HG03095 (cell line): Measurements from ENCODE around the gene RYR3.

Experiments
- ATAC-seq: cut with Tn5 transposase; IDR thresholded peaks from one replicate; pipeline ENCODE4 v1.9.1; 2021; ENCODE audit warnings: moderate library complexity; ENCODE audit not compliant: unreplicated experiment

RYR3 gene

DNA sequence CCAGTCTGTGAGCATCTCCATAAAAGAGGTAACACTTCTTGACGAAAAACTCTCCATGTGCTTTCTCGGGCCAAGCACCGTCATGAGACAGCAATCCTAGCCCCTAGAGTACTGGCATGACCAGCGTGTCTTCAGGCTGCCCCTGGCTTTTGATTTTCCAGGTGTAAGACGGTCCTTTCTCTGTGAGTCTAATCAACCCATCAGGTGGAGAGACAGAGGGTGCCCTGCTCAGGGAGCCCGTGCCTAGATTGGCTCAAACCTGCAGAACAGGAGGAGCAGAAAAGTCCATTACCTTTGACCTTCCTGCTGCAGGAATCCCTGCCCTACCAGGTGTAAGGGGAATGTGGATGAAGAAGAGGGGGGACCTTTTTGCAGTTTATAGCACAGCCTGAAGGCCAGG is 548.1 kb downstream of the RYR3 start:
- ATAC-seq: no peak

DNA sequence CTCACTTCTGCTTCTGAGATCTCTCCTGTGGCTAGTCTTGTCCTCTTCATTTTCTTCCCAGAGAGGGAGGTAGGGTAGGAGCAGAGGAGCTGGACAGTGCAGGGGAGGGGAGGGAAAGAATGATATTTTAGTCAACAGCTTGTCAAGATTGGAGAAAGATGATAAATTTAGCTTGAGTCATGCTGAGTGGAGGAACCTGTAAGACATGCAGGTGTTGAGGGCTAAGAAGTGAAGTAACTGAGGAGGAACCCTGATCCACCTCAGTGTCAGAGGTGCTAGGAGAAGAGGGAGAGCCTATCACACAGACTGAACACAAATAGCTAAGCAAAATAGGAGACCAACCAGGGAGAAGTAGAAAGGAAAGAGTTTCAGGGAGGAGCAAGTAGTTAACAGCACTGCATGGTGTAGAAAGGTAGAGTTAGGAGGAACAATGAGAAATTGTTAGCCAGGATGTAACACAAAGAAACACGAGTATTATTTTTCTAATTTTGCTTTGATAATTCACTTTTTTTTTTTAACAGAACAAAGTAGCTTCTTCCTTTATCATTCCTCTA is 549.3 kb downstream of the RYR3 start:
- ATAC-seq: no peak

DNA sequence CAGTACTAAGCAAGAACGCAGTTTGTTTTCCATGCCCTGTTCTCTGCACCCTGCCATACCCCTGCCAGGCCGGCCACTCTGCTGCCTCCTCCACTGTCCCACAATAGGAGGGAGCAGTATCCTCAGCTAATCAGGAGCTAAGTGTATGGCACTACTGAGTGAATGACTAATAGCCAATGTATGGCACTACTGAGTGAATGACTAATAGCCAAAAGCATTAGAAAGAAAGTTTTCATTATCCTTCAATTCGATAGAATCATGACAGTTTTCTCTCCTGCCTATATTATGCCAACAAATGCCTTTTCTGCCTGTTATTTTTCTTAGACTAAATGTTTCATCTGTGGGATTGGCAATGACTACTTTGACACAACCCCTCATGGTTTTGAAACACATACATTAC is 550.0 kb downstream of the RYR3 start:
- no peak for ATAC-seq

DNA sequence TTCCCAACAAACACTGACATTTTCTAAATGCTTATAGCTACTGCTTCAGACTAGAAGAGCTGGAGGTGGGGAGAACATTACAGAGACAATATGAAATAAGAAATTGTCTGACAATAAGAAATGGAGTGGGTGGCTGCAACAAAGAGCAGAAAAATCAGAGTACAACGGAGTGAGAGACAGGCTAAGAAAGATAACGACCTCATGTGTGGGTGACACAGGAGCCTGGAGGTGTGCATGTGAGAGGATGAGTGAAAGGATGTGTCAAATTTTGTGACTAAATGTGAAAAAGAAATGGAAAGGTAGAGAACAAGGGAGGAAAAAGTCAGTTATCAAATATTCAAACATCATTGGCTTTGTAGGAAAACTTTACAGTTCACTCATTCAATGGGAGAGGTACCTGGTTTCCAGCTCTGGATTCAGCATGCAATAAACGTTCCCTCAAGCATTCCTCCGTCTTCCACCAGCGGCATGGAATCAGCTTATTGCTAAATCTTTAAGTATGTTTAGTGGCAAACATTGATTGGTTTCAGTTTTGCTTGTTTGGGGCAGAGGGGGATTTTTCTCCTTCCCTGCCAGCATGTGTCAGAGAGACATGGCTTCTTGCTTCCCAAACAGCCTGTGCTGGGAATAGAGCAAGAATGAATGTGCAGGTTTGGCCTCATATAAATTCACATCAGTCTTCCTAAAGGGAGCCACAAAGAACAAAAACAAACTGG is 553.8 kb downstream of the RYR3 start:
- ATAC-seq: no peak

DNA sequence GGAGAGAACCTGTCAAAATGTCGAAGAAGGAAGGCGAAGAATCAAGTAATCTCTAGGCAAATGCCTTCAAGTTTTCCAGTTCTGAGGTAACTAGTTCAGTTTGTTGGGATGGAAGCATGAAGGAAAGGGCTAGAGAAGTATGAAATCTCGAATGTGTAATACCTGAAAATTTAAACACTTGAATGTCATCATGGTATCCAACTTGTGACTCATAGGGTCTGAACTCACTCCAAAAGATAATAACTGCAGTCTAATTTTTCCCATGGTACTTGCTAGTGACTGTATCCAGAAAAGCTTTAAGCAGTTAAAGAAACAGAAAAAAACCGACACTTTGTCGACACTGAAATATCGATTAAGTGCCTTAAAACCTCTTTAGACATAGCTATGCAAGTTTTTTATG is 554.6 kb downstream of the RYR3 start:
- ATAC-seq: no peak

DNA sequence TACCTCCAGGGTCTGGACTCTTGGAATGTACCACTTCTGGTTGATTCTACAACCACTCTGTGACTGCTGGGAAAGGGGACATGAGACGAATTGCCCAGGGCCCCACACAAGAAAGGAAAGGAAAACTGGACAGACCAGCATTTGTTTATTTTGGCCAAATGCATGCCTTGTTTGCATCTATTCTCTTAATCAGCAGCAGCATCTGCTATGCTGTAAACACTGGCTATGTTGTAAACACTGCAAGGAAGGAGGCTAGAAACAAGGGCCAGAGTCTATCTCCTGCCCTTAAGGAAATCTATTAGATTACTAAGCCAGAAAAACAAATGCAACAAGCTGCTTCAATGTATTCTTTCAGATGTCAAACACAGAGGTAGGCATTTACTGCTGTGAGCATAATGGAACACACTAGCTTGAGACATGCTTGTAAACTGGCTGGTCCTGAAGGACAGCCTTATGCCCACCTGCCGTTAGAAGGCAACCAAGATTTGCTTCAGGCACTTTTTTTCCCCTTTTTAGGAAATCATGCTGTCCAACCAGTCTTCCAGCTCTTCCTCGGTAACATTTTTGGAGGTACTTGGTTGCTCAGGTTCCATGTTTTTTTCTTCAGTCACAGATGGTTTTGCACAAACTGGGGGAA is 555.5 kb downstream of the RYR3 start:
- no peak for ATAC-seq

DNA sequence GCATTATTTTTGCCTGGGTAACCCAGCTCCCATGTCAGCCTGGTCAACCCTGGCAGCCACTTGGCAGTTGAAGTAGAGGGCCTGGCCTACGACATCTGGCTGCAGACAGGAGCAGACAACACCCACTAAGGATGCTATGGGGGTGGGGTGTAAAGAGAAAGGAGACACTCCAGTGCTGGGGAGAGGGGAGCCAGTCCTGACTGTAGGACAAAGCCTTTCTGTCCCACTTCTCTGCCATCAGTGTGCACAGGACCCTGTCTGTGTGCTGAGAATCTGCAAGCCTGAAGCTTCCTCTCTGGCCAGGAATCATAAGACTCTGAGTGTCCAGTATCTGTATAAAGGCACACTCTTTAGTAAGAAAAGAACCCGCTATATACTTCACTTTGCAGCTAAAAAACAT is 561.2 kb downstream of the RYR3 start:
- no peak for ATAC-seq

DNA sequence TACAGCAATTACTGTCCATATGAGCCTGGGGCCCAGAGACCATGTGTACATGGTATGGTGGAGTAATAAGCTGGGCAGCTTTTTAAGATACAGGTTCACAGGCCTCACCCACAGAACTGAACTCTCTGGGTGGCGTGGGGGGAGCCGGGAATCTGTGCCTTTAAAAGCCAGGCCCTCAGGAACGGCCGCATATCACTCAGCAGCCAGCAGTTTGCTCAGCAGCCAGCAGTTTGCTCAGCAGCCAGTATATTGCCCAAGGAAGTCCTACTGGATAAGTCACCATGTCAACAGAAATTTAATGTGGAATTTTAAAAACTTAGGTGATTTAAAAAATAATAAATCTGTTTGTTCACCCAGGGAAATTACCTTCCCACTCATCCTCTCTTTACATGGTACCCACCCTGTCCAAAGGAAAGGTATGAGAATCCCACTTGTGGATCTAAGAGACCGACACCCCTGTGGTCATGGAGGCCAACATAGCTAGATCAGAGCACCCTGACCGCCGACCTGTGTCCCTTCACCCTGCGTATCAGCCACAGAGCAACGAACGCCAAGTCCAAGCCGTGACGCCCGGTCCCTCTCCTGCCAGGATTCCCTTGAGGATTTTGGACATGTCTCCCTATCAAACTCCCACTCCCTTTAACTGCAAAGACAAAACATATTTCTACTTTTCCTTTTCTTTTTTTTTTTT is 561.8 kb downstream of the RYR3 start:
- no peak for ATAC-seq

DNA sequence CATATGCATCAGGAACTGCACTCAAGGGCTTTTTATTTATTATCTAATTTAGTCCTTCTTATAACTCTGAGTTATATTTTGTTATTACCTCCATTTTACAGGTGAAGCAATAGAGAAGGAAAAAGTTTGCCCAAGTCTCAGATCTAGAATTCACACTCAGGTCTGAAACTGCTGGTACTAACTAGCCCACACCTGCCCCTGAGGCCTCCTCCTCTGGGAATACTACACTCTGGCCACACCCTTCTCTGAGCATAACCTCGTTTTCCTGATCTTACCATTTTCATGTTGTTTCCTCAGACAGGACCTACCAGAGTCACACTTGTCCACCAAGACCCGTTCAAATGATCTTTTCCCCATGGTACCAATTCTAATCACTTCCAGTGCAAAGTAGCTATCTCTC is 563.4 kb downstream of the RYR3 start:
- no peak for ATAC-seq

DNA sequence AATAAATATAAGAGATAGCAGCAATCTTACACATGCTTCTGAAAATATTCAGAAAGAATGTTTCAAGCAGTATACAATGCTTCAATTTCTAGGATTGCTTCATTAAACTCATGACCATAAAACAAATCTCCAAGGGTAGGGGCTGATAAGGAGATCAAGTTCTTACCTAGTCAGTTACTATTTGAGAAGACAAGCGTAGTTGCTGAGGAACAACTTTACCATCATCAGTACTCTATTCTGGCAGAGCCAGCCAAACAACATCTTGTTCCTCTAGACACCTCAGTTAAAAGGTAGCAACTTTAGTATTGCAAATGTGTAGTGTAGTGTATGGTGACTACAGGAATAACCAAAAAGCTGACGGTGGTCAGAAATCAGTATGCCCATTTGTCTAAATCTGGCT is 572.2 kb downstream of the RYR3 start:
- ATAC-seq: no peak

DNA sequence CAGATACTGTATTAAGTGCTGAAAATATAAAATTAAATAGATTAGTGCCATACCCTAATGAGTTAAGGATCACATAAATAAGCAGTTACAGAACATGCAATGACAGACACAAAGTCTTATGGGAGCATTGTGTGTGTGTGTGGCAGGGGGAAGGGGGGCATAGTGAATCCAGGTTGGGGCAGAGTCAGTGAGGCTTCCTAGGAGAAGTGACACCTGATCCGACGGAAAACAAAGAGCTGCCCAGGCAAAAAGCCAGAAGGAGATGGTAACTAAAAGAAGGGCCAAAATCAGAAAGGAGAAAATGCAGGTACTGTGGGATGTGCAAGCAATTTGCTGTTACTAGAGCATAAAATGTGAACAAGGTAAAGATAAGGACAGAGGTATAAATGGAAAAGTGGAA is 577.4 kb downstream of the RYR3 start:
- no peak for ATAC-seq

DNA sequence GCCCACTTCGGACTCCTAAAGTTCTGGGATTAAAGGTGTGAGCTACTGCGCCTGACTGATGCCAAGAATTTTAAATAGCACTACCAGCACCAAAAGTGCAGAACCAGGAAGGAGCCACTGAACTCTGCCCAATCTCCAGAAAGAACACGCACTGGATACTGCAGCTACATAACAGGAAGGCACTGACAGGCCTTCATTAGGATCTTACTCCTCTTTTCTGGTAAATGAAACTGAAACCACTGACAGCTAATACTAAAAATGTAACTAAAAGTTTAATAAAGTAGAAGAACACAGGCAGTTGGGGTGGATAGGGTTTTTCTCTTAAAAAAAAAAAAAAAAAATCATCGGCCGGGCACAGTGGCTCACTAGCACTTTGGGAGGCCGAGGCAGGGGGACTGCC is 583.4 kb downstream of the RYR3 start:
- no peak for ATAC-seq

DNA sequence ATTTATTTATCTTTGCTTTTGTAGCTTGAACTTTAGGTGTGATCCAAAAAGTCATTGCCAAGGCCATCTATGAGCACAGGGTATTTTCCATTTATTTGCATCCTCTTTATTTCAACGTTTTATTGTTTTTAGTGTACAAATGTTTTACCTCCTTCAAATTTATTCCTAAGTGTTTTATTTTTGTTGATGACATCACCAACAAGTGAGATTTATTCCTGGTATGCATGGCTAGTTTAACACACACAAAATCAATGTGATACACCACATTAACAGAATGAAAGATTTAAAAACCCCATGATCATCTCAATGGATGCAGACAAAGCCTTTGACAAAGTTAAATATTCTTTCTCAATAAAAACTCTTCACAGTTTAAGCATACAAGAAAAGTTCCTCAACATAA is 591.3 kb downstream of the RYR3 start:
- no peak for ATAC-seq

DNA sequence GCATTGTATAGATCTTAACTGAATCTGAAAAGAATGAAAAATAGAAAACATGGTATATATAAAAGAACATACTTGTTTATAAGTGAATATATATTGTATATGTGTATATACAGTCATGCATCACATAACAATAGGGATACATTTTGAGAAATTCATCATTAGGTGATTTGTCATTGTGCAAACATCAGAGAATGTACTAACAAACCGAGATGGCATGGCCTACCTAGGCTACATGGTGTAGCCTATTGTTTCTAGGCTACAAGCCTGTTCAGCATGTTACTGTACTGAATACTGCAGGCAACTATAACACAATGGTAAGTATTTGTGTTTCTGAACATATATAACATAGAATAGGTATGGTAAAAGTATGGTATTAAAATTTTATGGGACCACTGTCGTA is 592.9 kb downstream of the RYR3 start:
- ATAC-seq: no peak

DNA sequence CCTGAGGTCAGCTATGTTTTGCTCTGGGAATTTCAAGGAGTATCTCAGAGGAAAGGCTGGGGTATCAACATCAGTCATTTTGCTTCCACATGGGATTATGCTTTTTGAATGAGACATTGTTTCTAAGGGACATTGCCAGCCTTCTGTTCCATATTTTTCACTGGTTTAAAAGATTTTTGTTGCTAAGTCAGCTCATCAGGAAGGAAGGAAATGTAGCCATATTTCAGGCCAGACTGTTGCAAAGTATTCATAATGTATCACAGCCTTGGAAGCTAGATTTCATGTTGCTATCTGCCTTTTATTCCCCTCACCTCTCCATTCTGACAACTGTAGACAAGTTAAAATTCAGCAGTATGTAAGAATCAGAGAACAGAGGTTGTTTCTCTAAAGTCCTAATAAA is 596.6 kb downstream of the RYR3 start:
- no peak for ATAC-seq

DNA sequence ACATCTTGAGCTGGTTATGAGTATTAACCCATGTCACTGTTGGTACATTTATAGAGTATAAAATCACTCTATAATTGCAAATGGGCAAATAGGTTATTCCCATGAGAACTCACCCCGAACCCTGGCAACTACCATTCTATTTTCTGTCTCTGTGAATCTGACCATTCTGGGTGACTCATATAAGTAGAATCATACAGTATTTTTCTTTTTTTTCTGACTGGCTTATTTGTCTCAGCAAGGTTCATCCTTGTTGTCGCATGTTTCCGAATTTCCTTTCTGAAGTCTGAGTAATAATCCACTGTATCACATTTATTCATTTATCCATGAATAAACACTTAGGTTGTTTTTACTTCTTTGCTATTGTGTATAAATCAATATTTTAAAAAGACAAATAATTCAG is 597.6 kb downstream of the RYR3 start:
- no peak for ATAC-seq

DNA sequence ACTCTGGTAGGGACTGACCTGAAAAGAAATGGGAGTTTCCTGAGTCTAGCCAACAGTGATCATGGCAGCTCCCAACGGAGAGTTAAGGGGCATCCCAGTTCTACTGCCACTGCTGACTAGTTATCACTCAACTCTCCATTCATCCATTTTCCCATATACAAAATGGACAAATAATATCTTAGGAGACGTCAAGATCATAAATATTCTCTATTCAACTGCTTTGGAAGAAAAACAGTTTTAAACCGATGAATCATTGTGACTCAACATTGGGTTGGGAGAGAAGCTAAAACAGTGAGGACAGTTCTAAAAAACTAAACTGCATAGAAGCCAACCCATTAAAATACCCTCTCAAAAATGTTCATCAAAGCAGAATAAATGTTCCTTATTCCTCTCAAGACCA is 600.0 kb downstream of the RYR3 start:
- no peak for ATAC-seq

DNA sequence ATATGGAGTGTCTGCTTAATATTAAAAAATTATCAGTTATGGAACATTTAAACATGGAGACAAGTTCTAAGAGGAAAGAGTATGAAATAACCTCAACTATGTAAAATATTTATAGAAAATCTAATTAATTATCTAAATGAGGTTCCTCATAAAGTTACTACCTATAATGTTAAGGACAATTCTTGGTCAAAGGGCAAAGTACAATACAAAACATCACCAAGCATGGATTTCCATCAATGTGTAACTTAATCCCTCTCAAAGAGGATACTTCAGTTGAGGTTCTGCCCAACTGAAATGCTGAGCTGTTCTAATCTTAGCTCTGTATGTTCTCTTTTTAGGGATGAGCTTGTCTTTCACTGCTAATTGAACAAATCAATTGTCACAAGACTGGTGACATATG is 601.6 kb downstream of the RYR3 start:
- no peak for ATAC-seq

DNA sequence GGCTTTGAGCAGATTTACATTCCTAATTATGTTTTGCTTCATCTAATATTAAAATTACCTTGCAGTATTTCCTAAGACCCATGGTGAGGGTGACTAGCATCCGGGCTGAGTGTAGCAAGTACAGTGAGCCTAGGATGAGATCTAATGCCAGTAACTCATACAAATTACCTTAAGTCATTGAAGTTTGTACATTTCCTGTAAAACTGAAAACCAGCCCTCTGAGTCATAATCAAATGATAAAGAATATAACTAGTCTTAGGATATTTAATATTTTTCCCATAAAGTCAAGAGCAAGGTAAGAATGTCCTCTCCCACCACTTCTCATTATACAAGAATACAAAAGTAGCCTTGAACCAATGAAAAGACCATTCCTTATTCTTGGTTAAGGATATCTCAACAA is 602.7 kb downstream of the RYR3 start:
- ATAC-seq: no peak
